Naive B cell (primary cell): ENCODE measurements around the gene IPPK. TPM values are rescaled to one million over a fixed set of nuclear protein-coding genes. Genes with fewer than 3 reads are reported as not detected.

Experiments used
- ATAC-seq, 2 donors: fragments of 150-1000 bp; cut with Tn5 transposase; 2 replicates each; pipeline ENCODE4 v1.10.0; 2021; ENCODE audit warnings: low read depth in 2 of 2, mild to moderate bottlenecking in 2 of 2, moderate library complexity in 2 of 2
- DNase-seq: peaks from one replicate; pipeline ENCODE4 v3.0.0; 2022
- H3K27ac Mint-ChIP-seq, 6 donors: one replicate each; pipeline ENCODE4 v1.8.0; 2020 to 2022; ENCODE audit warnings: mild to moderate bottlenecking in 6 of 6, mixed read lengths in 6 of 6, moderate library complexity in 5 of 6, inconsistent platforms in 2 of 6
- H3K27me3 Mint-ChIP-seq, 3 donors: one replicate each; pipeline ENCODE4 v1.8.0; 2021 to 2022; ENCODE audit warnings: mixed read lengths in 3 of 3, mild to moderate bottlenecking in 1 of 3
- H3K36me3 Mint-ChIP-seq, 2 donors: one replicate each; pipeline ENCODE4 v1.8.0; 2020 to 2022; ENCODE audit warnings: mixed read lengths in 2 of 2, inconsistent platforms in 1 of 2, mild to moderate bottlenecking in 1 of 2
- H3K4me1 Mint-ChIP-seq, 3 donors: one replicate each; pipeline ENCODE4 v1.8.0; 2020 to 2022; ENCODE audit warnings: mixed read lengths in 3 of 3, inconsistent platforms in 1 of 3, mild to moderate bottlenecking in 1 of 3, moderate library complexity in 1 of 3
- H3K4me3 Mint-ChIP-seq, 8 donors: one replicate each; pipeline ENCODE4 v1.8.0; 2020 to 2022; ENCODE audit warnings: mild to moderate bottlenecking in 8 of 8, mixed read lengths in 8 of 8, moderate library complexity in 8 of 8, inconsistent platforms in 2 of 8
- H3K9me3 Mint-ChIP-seq, 7 donors: one replicate each; pipeline ENCODE4 v1.8.0; 2020 to 2022; ENCODE audit warnings: mixed read lengths in 7 of 7, mild to moderate bottlenecking in 5 of 7, inconsistent platforms in 2 of 7, moderate library complexity in 1 of 7
- polyA plus RNA-seq, 6 donors: library from polyadenylated mRNA; unstranded; fragments of 300-500 nt; fragmentation: Illumina TruSeq; gene quantifications; one replicate each; pipeline ENCODE4 v1.2.3, GENCODE V29; 2021; ENCODE audit warnings: low read depth in 6 of 6

IPPK gene, protein sequence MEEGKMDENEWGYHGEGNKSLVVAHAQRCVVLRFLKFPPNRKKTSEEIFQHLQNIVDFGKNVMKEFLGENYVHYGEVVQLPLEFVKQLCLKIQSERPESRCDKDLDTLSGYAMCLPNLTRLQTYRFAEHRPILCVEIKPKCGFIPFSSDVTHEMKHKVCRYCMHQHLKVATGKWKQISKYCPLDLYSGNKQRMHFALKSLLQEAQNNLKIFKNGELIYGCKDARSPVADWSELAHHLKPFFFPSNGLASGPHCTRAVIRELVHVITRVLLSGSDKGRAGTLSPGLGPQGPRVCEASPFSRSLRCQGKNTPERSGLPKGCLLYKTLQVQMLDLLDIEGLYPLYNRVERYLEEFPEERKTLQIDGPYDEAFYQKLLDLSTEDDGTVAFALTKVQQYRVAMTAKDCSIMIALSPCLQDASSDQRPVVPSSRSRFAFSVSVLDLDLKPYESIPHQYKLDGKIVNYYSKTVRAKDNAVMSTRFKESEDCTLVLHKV
- polyA plus RNA-seq, result 10 to 100 TPM in 1 of 6 donors, 1 to 10 TPM in 5; 4.1 to 12.8 (median 6.1) TPM

DNA sequence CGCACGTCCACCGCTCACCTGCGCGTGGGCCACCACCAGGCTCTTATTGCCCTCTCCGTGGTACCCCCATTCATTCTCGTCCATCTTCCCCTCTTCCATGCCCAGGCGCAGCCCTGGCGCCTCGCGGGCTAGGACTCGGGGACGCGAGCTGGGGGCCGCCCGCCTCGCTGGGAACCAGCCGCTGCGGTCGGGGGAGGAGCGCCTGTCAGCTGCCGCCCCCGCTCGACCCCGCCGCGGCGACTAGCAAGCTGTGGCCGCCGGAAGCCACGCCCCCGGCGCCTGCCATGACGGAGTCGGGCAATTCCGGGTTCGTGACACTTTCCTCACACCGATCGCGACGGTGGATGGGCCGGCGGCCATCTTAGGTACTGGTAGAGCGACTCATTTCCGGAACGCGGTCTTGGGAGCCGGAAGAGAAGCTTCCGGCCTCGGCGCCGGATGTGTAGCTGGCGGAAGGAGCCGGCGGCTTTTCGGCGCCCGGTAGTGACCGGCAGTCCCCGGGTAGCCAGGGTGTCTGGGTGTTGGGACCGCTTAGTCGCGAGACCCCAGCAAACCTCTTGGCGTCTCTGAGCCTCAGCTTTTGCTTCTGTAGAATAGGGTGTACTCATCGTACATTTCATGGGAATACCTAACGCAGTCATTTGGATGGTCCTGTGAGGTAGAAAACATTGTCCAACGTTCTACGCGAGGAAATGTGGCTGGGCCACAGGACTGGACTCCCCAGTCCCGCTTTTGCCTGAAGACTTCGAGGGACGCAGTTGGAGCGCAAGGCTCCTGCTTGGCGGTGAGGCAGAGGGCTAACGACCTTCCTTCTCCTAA, at the start of gene IPPK:
Gene IPPK (minus strand): TSS at position 242 of the 819 bp plus-strand sequence. CDS start 143 bp downstream, at position 99.
- no peaks in the 10 kb centered on the region for H3K27me3 Mint-ChIP-seq
- DNase-seq, result peak; percentile 98
- H3K4me3 Mint-ChIP-seq, result peak within 1 kb of the TSS; percentile 87 to 100 (median 96)
- ATAC-seq, result peak; percentile 93 to 94
- H3K4me1 Mint-ChIP-seq, result peaks cover 24 to 41% (median 28%) of the 10 kb centered on the region in 3 donors
- H3K27ac Mint-ChIP-seq, result peak within 1 kb of the TSS; percentile 94 to 98 (median 97)
- H3K36me3 Mint-ChIP-seq, result no peaks in the 10 kb centered on the region
- H3K9me3 Mint-ChIP-seq, result no peaks in the 10 kb centered on the region

- Mint-ChIP-seq H3K27ac (peak overlapping the region in 2 of 6 donors; percentile 65 to 81), H3K36me3 (peaks cover 3 to 16% of the 10 kb centered on the region in 2 donors), H3K27me3 (no peaks in the 10 kb centered on the region), H3K4me1 (peaks cover 38 to 55% (median 46%) of the 10 kb centered on the region in 3 donors), H3K4me3 (peak overlapping the region in 2 of 8 donors; percentile 23 to 72), H3K9me3 (no peaks in the 10 kb centered on the region)
- DNase-seq (no peak), ATAC-seq (no peak)
Measured at GRCh38 chr9:92719028-92719647, 49.2 kb upstream of the IPPK start.

DNA sequence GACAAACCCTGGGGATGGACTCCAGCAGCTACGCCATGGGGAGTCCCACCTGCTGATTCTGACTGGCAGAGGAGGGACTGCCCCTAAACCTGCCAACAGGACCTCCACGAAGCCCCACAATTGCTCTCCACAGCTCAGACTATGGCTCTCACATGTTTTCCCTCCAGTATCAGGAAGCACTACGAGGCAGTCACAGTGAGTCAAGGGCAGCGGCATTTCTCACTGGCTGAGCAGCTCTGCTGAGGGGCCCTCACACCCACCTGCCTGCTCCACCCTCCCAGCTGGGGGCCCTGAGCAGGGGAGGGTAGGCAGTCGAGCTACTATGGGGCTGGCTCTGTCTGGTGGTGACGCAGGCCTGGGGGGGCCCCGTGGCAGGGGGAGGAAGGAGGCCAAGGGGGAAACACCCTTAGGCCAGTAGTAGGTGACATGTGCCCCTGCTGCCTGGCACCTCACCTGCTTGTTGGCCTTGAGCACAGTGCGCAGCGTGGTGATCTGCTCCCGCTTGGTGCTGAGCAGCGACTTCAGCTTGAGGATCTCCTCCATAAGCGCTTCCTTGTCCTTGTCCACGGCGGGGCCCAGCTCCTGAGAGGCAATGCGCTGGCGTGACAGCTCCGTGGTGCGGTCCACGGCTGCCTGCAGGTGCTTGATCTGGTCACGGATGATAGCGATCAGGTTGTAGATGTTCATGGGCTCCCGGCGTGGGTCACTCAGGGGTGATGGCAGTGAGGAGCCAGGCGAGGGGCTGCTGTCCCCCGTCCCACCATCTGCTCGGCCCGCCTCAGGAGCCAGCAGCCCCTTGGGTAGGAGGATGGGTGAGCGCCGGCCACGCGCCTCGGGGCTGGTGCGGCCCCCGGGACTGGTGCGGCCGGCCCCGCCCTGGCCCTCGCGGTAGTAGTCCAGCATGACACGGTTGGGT, 48.4 kb upstream of the IPPK start:
- ATAC-seq (no peak), DNase-seq (no peak)
- peak overlapping the region in 2 of 6 donors; percentile 32 to 90 for H3K27ac Mint-ChIP-seq
- H3K27me3 Mint-ChIP-seq, result no peaks in the 10 kb centered on the region
- H3K4me1 Mint-ChIP-seq, result peaks cover 33 to 52% (median 48%) of the 10 kb centered on the region in 3 donors
- H3K9me3 Mint-ChIP-seq, result no peaks in the 10 kb centered on the region
- H3K36me3 Mint-ChIP-seq, result peaks cover 3 to 20% of the 10 kb centered on the region in 2 donors
- peak overlapping the region in 1 of 8 donors; percentile 16 for H3K4me3 Mint-ChIP-seq

DNA sequence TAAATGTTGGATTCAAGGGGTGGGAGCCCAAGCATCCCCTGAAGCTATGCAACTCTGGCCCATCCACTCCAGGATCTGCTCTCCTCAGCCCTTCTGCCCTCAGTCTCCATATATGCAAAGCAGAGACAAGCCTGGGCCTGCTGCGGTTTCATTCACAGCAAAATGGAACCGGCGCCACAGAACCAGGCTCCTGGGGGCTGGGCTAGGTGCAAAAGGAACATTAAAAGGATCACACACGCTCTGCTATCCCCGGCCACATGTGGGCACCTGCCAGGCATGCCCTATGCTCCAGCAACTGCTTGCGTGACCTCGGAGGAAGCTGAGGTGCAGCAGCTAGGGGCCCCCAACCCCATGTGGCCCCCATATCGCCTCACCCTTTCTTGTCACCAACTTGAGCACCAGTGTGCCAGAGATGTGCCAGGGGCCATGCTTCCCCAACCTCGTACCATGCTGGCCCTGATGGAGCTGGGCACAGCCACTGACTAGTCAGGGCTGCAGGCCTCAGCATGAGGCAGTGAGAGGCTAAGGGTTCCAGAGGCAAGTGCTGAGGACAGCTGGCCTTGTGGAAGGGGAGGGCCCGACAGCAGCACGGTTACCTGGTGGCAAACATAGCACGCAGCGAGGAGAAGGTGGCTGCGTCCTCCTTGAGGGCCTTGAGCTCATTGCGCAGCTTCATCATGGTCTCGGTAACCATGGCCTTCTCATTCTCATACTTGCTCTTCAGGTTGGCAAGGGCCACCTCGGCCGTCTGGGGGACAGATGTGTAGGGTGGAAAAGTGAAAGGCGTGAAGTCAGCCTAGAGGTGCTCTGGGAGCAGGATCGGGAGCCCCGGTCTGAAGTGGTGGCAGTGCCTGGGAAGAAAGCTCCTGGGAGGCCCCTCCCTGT, 47.5 kb upstream of the IPPK start:
- Mint-ChIP-seq H3K27ac (peak overlapping the region in 1 of 6 donors; percentile 90), H3K9me3 (no peaks in the 10 kb centered on the region), H3K4me1 (peaks cover 30 to 54% (median 51%) of the 10 kb centered on the region in 3 donors), H3K4me3 (peak overlapping the region in 1 of 8 donors; percentile 61), H3K27me3 (no peaks in the 10 kb centered on the region), H3K36me3 (peaks cover 3 to 29% of the 10 kb centered on the region in 2 donors)
- DNase-seq (no peak), ATAC-seq (no peak)

DNA sequence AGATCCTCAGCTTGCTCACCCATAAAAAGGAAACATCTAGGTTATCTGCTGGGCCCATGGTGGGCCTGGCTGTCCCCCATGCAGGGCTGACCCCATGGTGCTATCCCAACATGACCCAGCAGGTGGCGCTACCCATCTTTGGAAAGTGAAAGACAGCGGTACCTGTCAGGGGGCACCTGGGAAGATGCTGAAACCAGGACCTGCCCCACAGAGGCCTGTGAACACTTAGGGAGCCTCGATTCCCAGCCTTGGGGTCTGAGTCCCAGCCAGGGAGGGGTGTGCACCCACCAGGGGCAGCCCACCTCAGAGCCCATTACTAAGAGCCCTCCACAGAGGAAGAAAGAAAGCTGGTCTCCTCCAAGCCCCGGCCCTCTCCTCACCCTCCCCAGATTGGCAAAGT, 46.6 kb upstream of the IPPK start:
- Mint-ChIP-seq H3K9me3 (no peaks in the 10 kb centered on the region), H3K27ac (peak overlapping the region in 4 of 6 donors; percentile 22 to 82 (median 54)), H3K36me3 (peaks cover 3 to 29% of the 10 kb centered on the region in 2 donors), H3K4me3 (peak overlapping the region in 1 of 8 donors; percentile 19), H3K27me3 (no peaks in the 10 kb centered on the region), H3K4me1 (peaks cover 33 to 54% (median 50%) of the 10 kb centered on the region in 3 donors)
- DNase-seq (peak; percentile 75), ATAC-seq (peak; percentile 64 to 66)

DNA sequence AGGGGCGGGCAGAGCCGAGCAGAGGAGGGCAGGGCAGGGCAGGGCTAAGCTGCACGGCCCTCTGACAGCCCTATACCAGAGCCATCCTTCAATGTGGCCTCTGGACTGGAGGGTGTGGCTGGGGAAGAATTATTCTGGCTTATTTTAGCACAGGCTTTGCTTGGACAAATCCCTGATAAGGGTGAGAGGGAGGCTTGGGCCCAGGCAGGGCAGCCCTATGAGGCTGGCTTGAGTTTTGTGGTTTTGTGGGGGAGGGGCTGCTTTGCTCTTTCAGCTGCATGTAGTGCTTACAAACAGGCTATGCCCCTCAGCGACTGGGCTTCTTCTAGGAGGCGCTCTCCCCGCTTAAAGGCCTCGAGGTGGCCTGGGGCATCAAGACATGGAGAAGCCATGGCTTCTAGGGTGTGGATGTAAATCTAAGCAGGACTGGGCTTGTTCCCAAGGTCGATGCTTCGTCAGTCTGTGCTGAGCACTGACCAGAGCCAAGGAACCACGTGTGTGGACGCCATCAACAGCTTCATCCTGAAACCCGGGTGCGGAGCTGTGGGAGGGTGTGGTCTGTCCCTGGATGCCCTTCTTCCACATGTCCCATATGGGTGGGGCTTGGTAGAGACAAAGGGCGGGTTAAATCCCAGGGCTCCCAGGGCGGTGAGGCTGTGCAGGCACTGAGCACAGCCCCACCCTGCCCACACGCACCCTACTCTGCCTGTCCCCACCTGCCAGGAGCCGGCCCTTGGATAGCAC, 45.7 kb upstream of the IPPK start:
- H3K27me3 Mint-ChIP-seq, result no peaks in the 10 kb centered on the region
- peaks cover 31 to 53% (median 51%) of the 10 kb centered on the region in 3 donors for H3K4me1 Mint-ChIP-seq
- no peak for DNase-seq
- peaks cover 3 to 34% of the 10 kb centered on the region in 2 donors for H3K36me3 Mint-ChIP-seq
- peak overlapping the region in 1 of 6 donors; percentile 61 for H3K27ac Mint-ChIP-seq
- no peak overlapping the region for H3K4me3 Mint-ChIP-seq
- H3K9me3 Mint-ChIP-seq, result no peaks in the 10 kb centered on the region
- ATAC-seq, result no peak

DNA sequence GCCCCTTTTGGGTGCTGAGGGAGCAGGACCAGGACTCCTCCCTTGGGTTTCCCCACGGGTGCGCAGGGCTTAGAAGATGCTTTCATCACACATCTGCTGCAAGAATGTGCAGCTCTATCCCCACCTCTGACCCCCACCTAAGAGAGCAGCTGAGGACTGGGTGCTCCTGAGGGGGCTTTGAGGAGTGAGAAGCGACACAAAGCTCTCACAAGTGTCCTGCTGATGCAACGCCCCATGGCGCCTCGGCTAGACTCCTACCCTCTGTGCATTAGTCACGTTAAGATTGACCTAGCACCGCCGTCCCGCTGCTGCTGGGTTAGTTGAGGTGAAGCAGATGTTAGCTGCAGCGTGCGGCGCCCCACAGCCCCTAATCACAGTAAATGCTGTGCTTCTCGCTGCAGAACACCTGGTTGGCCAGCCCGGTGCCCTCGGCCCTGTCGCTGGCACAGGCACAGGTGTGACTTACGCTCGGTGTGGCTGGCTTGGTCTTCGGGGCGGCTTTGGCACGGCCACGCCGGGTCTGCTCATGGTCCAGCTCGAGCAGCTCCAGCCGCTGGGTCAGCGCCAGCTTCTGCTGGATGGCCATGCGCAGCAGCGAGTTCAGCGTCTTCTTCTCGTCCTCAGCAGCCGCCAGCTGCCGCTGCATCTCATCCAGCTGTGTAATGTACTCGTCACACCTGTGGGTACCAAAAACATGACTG, 45.0 kb upstream of the IPPK start:
- H3K4me3 Mint-ChIP-seq, result peak overlapping the region in 1 of 8 donors; percentile 35
- peaks cover 26 to 47% (median 46%) of the 10 kb centered on the region in 3 donors for H3K4me1 Mint-ChIP-seq
- no peak for DNase-seq
- ATAC-seq, result no peak
- no peaks in the 10 kb centered on the region for H3K9me3 Mint-ChIP-seq
- no peaks in the 10 kb centered on the region for H3K27me3 Mint-ChIP-seq
- H3K27ac Mint-ChIP-seq, result no peak overlapping the region
- H3K36me3 Mint-ChIP-seq, result peaks cover 0 to 28% of the 10 kb centered on the region in 2 donors

DNA sequence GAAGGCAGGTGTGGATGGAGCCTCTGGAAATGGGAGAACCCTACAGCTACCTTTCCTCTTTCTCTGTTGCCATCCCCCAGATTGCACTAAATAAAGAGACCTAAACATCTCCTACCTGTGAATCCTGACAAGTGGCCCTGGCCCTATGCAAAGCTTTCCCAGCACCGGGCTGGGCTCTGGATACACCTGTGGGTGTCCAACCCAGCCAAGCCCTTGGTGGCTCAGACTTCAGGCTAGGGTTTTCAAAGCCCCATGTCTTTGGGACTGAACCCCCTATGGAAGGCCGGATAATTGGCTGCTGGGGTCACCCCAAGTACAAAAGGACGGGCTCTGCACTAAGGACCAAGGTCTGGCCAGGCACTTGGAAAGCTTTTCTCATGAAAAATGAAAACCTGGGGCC, 44.1 kb upstream of the IPPK start:
- DNase-seq, result no peak
- H3K4me3 Mint-ChIP-seq, result peak overlapping the region in 2 of 8 donors; percentile 25 to 44
- no peak for ATAC-seq
- H3K36me3 Mint-ChIP-seq, result peaks cover 7 to 22% of the 10 kb centered on the region in 2 donors
- no peaks in the 10 kb centered on the region for H3K9me3 Mint-ChIP-seq
- no peak overlapping the region for H3K27ac Mint-ChIP-seq
- no peaks in the 10 kb centered on the region for H3K27me3 Mint-ChIP-seq
- H3K4me1 Mint-ChIP-seq, result peaks cover 23 to 41% (median 39%) of the 10 kb centered on the region in 3 donors

GRCh38 chr9:92713528-92713927, 43.6 kb upstream of the IPPK start:
- Mint-ChIP-seq H3K27ac (peak overlapping the region in 4 of 6 donors; percentile 70 to 92 (median 82)), H3K9me3 (no peaks in the 10 kb centered on the region), H3K4me3 (peak overlapping the region in 2 of 8 donors; percentile 44 to 50), H3K36me3 (peaks cover 7 to 22% of the 10 kb centered on the region in 2 donors), H3K4me1 (peaks cover 23 to 43% (median 41%) of the 10 kb centered on the region in 3 donors), H3K27me3 (no peaks in the 10 kb centered on the region)
- no peak for DNase-seq
- no peak for ATAC-seq

- no peak for DNase-seq
- ATAC-seq, result no peak
- Mint-ChIP-seq H3K27me3 (no peaks in the 10 kb centered on the region), H3K4me3 (peak overlapping the region in 2 of 8 donors; percentile 15 to 77), H3K4me1 (peaks cover 23 to 48% (median 40%) of the 10 kb centered on the region in 3 donors), H3K9me3 (no peaks in the 10 kb centered on the region), H3K36me3 (peaks cover 7 to 22% of the 10 kb centered on the region in 2 donors), H3K27ac (peak overlapping the region in 5 of 6 donors; percentile 65 to 91 (median 76))
Measured at GRCh38 chr9:92712767-92713166, 42.8 kb upstream of the IPPK start.
